Mesenchymal stem cell (in vitro differentiated cells and primary cell): ENCODE data around the gene UFC1.
"Not testable (repeated sequence)": the region's sequence is repeated elsewhere in the genome, so short reads cannot be mapped to it uniquely, and the experiment has no call there.

ENCODE experiments used
- DNase-seq: peaks from one replicate; pipeline ENCODE4 v3.0.0-alpha.2; 2013
- H2AFZ ChIP-seq: one replicate; pipeline ENCODE4 v1.6.1; 2013; ENCODE audit warnings: low read depth, mild to moderate bottlenecking, control low read depth, inconsistent platforms, low read length, moderate library complexity
- H2AK5ac ChIP-seq: 2 replicates; pipeline ENCODE4 v1.6.1; 2013; ENCODE audit warnings: low read length, moderate library complexity, mild to moderate bottlenecking, inconsistent platforms; ENCODE audit not compliant: severe bottlenecking
- H2BK120ac ChIP-seq: one replicate; pipeline ENCODE4 v1.6.1; 2013; ENCODE audit warnings: low read depth, mild to moderate bottlenecking, inconsistent platforms, low read length, moderate library complexity
- H2BK12ac ChIP-seq, 2 experiments: one replicate each; pipeline ENCODE4 v1.6.1; 2013; ENCODE audit warnings: inconsistent platforms in 2 of 2, low read length in 2 of 2, mild to moderate bottlenecking in 2 of 2, moderate library complexity in 2 of 2, control low read depth in 1 of 2
- H2BK15ac ChIP-seq: one replicate; pipeline ENCODE4 v1.6.1; 2013; ENCODE audit warnings: mild to moderate bottlenecking, low read depth, inconsistent platforms; ENCODE audit not compliant: poor library complexity, severe bottlenecking
- H2BK5ac ChIP-seq: 2 replicates; pipeline ENCODE4 v1.6.1; 2013; ENCODE audit warnings: low read depth, mild to moderate bottlenecking, low read length, control low read depth, inconsistent platforms; ENCODE audit not compliant: poor library complexity, severe bottlenecking
- H3K14ac ChIP-seq, 2 experiments: one replicate each; pipeline ENCODE4 v1.6.1; 2013; ENCODE audit warnings: inconsistent platforms in 2 of 2, low read length in 2 of 2, control low read depth in 1 of 2, mild to moderate bottlenecking in 1 of 2, moderate library complexity in 1 of 2
- H3K18ac ChIP-seq, 2 experiments: one replicate each; pipeline ENCODE4 v1.6.1; 2013; ENCODE audit warnings: inconsistent platforms in 2 of 2, low read length in 2 of 2, control low read depth in 1 of 2, low read depth in 1 of 2, mild to moderate bottlenecking in 1 of 2
- H3K23ac ChIP-seq, 2 experiments: one replicate each; pipeline ENCODE4 v1.6.1; 2013; ENCODE audit warnings: inconsistent platforms in 2 of 2, low read length in 2 of 2, mild to moderate bottlenecking in 2 of 2, moderate library complexity in 2 of 2, control low read depth in 1 of 2
- H3K27ac ChIP-seq: 2 replicates; pipeline ENCODE4 v1.5.1; 2013; ENCODE audit warnings: mild to moderate bottlenecking, moderate library complexity, low read length, control low read depth, inconsistent platforms; ENCODE audit not compliant: poor library complexity, severe bottlenecking
- H3K27me3 ChIP-seq, 2 experiments: 2 replicates each; pipeline versions ENCODE4 v1.6.1 to v1.7.0; 2013; ENCODE audit warnings: low read length in 2 of 2, mild to moderate bottlenecking in 2 of 2, moderate library complexity in 2 of 2, control low read depth in 1 of 2, inconsistent platforms in 1 of 2; ENCODE audit not compliant: control insufficient read depth in 1 of 2, insufficient read depth in 1 of 2
- H3K36me3 ChIP-seq, 2 experiments: 2 replicates each; pipeline versions ENCODE4 v1.6.1 to v1.7.0; 2013; ENCODE audit warnings: low read length in 2 of 2, control low read depth in 1 of 2, inconsistent platforms in 1 of 2, low read depth in 1 of 2, mild to moderate bottlenecking in 1 of 2; ENCODE audit not compliant: insufficient read depth in 2 of 2, control insufficient read depth in 1 of 2
- H3K4ac ChIP-seq, 2 experiments: one replicate each; pipeline ENCODE4 v1.6.1; 2013; ENCODE audit warnings: inconsistent platforms in 2 of 2, low read length in 2 of 2, mild to moderate bottlenecking in 2 of 2, moderate library complexity in 2 of 2, control low read depth in 1 of 2, low read depth in 1 of 2
- H3K4me1 ChIP-seq: 2 replicates; pipeline ENCODE4 v1.6.1; 2013; ENCODE audit warnings: low read depth, low read length, control low read depth; ENCODE audit not compliant: control insufficient read depth, insufficient read depth
- H3K4me2 ChIP-seq: 2 replicates; pipeline ENCODE4 v1.6.1; 2013; ENCODE audit warnings: low read length, mild to moderate bottlenecking, inconsistent platforms; ENCODE audit not compliant: poor library complexity, severe bottlenecking
- H3K4me3 ChIP-seq, 2 experiments: 2 replicates each; pipeline versions ENCODE4 v1.5.1 to v1.7.0; 2013; ENCODE audit warnings: low read length in 2 of 2, mild to moderate bottlenecking in 2 of 2, control low read depth in 1 of 2, low read depth in 1 of 2; ENCODE audit not compliant: insufficient read depth in 1 of 2
- H3K79me1 ChIP-seq: replicated peaks from 2 replicates; pipeline ENCODE4 v1.6.1; 2013; ENCODE audit warnings: mild to moderate bottlenecking, control low read depth, low read length, inconsistent platforms; ENCODE audit not compliant: poor library complexity, severe bottlenecking
- H3K9ac ChIP-seq: 2 replicates; pipeline ENCODE4 v1.7.0; 2013; ENCODE audit warnings: mild to moderate bottlenecking, low read length, moderate library complexity
- H3K9me3 ChIP-seq: 2 replicates; pipeline ENCODE4 v1.7.0; 2013; ENCODE audit warnings: mild to moderate bottlenecking, low read length; ENCODE audit not compliant: control insufficient read depth
- H4K8ac ChIP-seq: one replicate; pipeline ENCODE4 v1.6.1; 2013; ENCODE audit warnings: inconsistent platforms, mild to moderate bottlenecking, low read length, moderate library complexity
- H4K91ac ChIP-seq: one replicate; pipeline ENCODE4 v1.6.1; 2013; ENCODE audit warnings: mild to moderate bottlenecking, low read length, inconsistent platforms
- WGBS: methylation state at CpG from one replicate; pipeline ENCODE4 v1.1.7; 2013; ENCODE audit warnings: mixed read lengths; 5-methylcytosine and 5-hydroxymethylcytosine counted together

UFC1 gene

GRCh38 chr1:161113915-161114314, 39.9 kb upstream of the UFC1 start:
- peaks cover 13% of the 10 kb centered on the region for H3K4me1 ChIP-seq
- H4K8ac ChIP-seq = no peak overlapping the region
- H2BK120ac ChIP-seq = no peak overlapping the region
- H3K27ac ChIP-seq = no peak overlapping the region
- H2BK5ac ChIP-seq = no peak overlapping the region
- H3K4me2 ChIP-seq = no peak overlapping the region
- H3K4me3 ChIP-seq = no peak overlapping the region
- peak overlapping the region; percentile 2 for H3K9ac ChIP-seq
- H2BK15ac ChIP-seq = no peak overlapping the region
- peaks cover 3% of the 10 kb centered on the region for H3K79me1 ChIP-seq
- no peak overlapping the region for H3K4ac ChIP-seq
- 98% methylated on average over 1 of the region's 1 CpG for WGBS
- no peak overlapping the region for H2AK5ac ChIP-seq
- DNase-seq = no peak
- H2BK12ac ChIP-seq = no peak overlapping the region
- peaks cover 10 to 31% of the 10 kb centered on the region in 2 experiments for H3K36me3 ChIP-seq
- H3K18ac ChIP-seq = no peak overlapping the region
- no peak overlapping the region for H3K23ac ChIP-seq
- H3K14ac ChIP-seq = no peak overlapping the region
- no peaks in the 10 kb centered on the region for H3K27me3 ChIP-seq
- no peaks in the 10 kb centered on the region for H3K9me3 ChIP-seq
- H2AFZ ChIP-seq = no peak overlapping the region
- H4K91ac ChIP-seq = no peak overlapping the region

GRCh38 chr1:161114556-161114955, 39.2 kb upstream of the UFC1 start:
- Histone ChIP-seq H3K23ac (no peak overlapping the region), H3K4me2 (no peak overlapping the region), H3K4me3 (no peak overlapping the region), H3K4ac (no peak overlapping the region), H2AFZ (no peak overlapping the region), H2BK5ac (no peak overlapping the region), H3K14ac (no peak overlapping the region), H2BK12ac (no peak overlapping the region), H3K9me3 (no peaks in the 10 kb centered on the region), H3K36me3 (peaks cover 14 to 29% of the 10 kb centered on the region in 2 experiments), H3K18ac (no peak overlapping the region), H3K4me1 (peaks cover 18% of the 10 kb centered on the region), H3K27me3 (no peaks in the 10 kb centered on the region), H4K8ac (no peak overlapping the region), H2BK120ac (no peak overlapping the region), H3K79me1 (peaks cover 8% of the 10 kb centered on the region), H2AK5ac (no peak overlapping the region), H2BK15ac (no peak overlapping the region), H4K91ac (no peak overlapping the region), H3K27ac (no peak overlapping the region), H3K9ac (peak overlapping the region; percentile 2)
- WGBS = 100% methylated on average over 1 of the region's 2 CpGs
- peak; percentile 22 for DNase-seq

DNA sequence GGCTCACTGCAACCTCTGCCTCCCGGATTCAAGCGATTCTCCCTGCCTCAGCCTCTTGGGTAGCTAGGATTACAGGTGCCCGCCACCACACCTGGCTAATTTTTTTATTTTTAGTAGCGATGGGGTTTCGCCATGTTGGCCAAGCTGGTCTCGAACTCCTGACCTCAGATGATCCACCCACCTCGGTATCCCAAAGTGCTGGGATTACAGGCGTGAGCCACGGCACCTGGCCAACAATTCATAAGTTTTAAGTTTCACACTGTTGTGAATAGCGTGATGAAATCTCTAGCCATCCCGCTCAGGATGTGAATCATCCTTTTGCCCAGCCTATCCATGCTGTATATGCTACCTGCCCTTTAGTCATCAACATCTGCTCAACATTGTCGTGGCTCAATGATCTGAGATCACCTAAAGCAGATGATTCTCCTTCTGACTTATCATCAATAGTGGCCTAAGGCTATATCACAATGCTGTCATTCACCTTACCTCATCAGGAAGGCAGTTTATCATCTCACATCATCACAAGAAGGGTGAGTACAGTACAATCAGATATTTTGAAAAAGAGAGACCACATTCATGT, 38.6 kb upstream of the UFC1 start:
- Histone ChIP-seq H2BK5ac (no peak overlapping the region), H3K4ac (no peak overlapping the region), H3K4me1 (peaks cover 20% of the 10 kb centered on the region), H2AFZ (no peak overlapping the region), H3K4me3 (no peak overlapping the region), H3K9ac (no peak overlapping the region), H3K27ac (peak overlapping the region; percentile 13), H3K36me3 (peaks cover 9 to 32% of the 10 kb centered on the region in 2 experiments), H3K4me2 (no peak overlapping the region), H2BK15ac (no peak overlapping the region), H2AK5ac (no peak overlapping the region), H2BK120ac (no peak overlapping the region), H4K91ac (no peak overlapping the region), H3K18ac (no peak overlapping the region), H3K9me3 (no peaks in the 10 kb centered on the region), H2BK12ac (no peak overlapping the region), H3K23ac (no peak overlapping the region), H3K27me3 (no peaks in the 10 kb centered on the region), H3K79me1 (peaks cover 5% of the 10 kb centered on the region), H3K14ac (no peak overlapping the region), H4K8ac (no peak overlapping the region)
- DNase-seq = peak; percentile 84
- 64% methylated on average over 12 of the region's 12 CpGs for WGBS

GRCh38 chr1:161115961-161116360, 37.8 kb upstream of the UFC1 start:
- not testable (repeated sequence) for H3K18ac ChIP-seq, H3K9me3 ChIP-seq, H3K14ac ChIP-seq, H2BK12ac ChIP-seq, H3K27me3 ChIP-seq, H2AK5ac ChIP-seq, H2AFZ ChIP-seq, H3K9ac ChIP-seq, H2BK15ac ChIP-seq, H3K79me1 ChIP-seq, H3K23ac ChIP-seq, H2BK5ac ChIP-seq, DNase-seq, H4K8ac ChIP-seq, H3K4ac ChIP-seq, H4K91ac ChIP-seq, H2BK120ac ChIP-seq, H3K4me2 ChIP-seq
- WGBS = 97% methylated on average over 6 of the region's 6 CpGs
- H3K4me1 ChIP-seq = peaks cover 25% of the 10 kb centered on the region
- H3K4me3 ChIP-seq = peak overlapping the region in 1 of 2 experiments; percentile 100
- peaks cover 15 to 39% of the 10 kb centered on the region in 2 experiments for H3K36me3 ChIP-seq
- H3K27ac ChIP-seq = peak overlapping the region; percentile 19
